ENCODE data around the gene NOVA2. TPM values are rescaled to one million over a fixed set of nuclear protein-coding genes. Genes with fewer than 3 reads are reported as not detected.

NOVA2 gene
- total RNA-seq, 1 experiment from 2014 or later: not detected

DNA sequence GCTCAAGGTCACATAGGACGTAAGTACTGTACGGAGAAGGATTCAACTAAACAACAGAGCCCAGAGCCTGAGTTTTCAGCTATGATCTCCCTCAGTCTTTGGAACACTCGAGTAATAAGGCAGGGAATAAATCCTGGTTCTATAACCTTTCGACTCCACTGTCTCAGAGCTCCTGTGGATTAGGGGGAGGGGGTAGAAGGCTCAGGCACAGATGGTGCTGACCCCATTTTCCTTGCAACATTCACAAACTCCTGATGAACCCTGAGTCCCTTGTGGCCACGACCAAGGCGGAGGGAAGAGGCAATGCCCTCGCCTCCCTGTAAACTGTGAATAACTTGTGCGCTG lies 21.4 kb downstream of the NOVA2 start:
- Histone ChIP-seq H3K27me3 (replicated peaks; ENCODE audit: insufficient read depth, low read depth, low read length, poor library complexity) (peaks cover 9% of the 10 kb centered on the region), H3K4me1 (ENCODE audit: insufficient read depth, low read length, poor library complexity, severe bottlenecking) (peaks cover 6% of the 10 kb centered on the region), H3K9me3 (ENCODE audit: low read depth, low read length, poor library complexity, severe bottlenecking) (no peaks in the 10 kb centered on the region), H3K4me3 (ENCODE audit: low read depth, low read length, poor library complexity, severe bottlenecking) (no peak overlapping the region), H3K27ac (ENCODE audit: low read depth, low read length, poor library complexity, severe bottlenecking) (no peak overlapping the region), H3K36me3 (ENCODE audit: insufficient read depth, low read length, poor library complexity, severe bottlenecking) (no peaks in the 10 kb centered on the region)
- POLR2A ChIA-PET (ENCODE audit: low non-redundant PET): no interaction called here
- DNase-seq (ENCODE audit: low spot score): no peak
- intact Hi-C loops (cut with micrococcal nuclease; ENCODE audit: unreplicated experiment): no loop called here
- CTCF ChIA-PET: no interaction called here
- TF ChIP-seq EZH2 (IDR thresholded peaks at IDR 0.05; ENCODE audit: borderline replicate concordance, low read depth, low read length, poor library complexity, severe bottlenecking): no peak
- TF ChIP-seq, protein P1, sequence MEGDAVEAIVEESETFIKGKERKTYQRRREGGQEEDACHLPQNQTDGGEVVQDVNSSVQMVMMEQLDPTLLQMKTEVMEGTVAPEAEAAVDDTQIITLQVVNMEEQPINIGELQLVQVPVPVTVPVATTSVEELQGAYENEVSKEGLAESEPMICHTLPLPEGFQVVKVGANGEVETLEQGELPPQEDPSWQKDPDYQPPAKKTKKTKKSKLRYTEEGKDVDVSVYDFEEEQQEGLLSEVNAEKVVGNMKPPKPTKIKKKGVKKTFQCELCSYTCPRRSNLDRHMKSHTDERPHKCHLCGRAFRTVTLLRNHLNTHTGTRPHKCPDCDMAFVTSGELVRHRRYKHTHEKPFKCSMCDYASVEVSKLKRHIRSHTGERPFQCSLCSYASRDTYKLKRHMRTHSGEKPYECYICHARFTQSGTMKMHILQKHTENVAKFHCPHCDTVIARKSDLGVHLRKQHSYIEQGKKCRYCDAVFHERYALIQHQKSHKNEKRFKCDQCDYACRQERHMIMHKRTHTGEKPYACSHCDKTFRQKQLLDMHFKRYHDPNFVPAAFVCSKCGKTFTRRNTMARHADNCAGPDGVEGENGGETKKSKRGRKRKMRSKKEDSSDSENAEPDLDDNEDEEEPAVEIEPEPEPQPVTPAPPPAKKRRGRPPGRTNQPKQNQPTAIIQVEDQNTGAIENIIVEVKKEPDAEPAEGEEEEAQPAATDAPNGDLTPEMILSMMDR (conservative IDR thresholded peaks at IDR 0.05; ENCODE audit: low read depth, low read length): no peak
- no TSS peak for BruUV-seq (replicated peaks)

DNA sequence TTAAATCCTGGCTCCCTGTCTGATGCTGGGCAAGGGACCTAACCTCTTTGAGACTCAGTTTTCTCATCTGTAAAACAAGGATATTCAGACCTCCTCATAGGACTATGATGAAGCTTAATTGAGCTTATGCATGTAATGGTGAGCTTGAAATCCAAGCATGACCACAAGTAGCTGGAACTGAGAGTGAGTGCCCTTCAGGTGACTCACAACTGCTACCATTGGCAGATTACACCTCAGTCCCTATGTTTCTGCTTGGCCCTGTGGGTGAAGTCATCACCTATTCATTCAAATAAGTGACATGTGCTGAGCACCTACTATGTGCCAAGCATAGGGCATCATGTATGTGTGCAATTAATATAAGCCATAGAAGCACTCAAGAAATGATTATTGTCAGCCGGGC lies 25.7 kb downstream of the NOVA2 start:
- no TSS peak for BruUV-seq (replicated peaks)
- no peak overlapping the region for H3K4me3 ChIP-seq (ENCODE audit: low read depth, low read length, poor library complexity, severe bottlenecking)
- H3K36me3 ChIP-seq (ENCODE audit: insufficient read depth, low read length, poor library complexity, severe bottlenecking): no peaks in the 10 kb centered on the region
- peaks cover 2% of the 10 kb centered on the region for H3K4me1 ChIP-seq (ENCODE audit: insufficient read depth, low read length, poor library complexity, severe bottlenecking)
- no peak for TF ChIP-seq EZH2 (IDR thresholded peaks at IDR 0.05; ENCODE audit: borderline replicate concordance, low read depth, low read length, poor library complexity, severe bottlenecking)
- TF ChIP-seq, protein P1 (conservative IDR thresholded peaks at IDR 0.05; ENCODE audit: low read depth, low read length): no peak
- intact Hi-C loops (cut with micrococcal nuclease; ENCODE audit: unreplicated experiment): no loop called here
- DNase-seq (ENCODE audit: low spot score): no peak
- CTCF ChIA-PET: no interaction called here
- no peaks in the 10 kb centered on the region for H3K9me3 ChIP-seq (ENCODE audit: low read depth, low read length, poor library complexity, severe bottlenecking)
- no peak overlapping the region for H3K27ac ChIP-seq (ENCODE audit: low read depth, low read length, poor library complexity, severe bottlenecking)
- H3K27me3 ChIP-seq (replicated peaks; ENCODE audit: insufficient read depth, low read depth, low read length, poor library complexity): peaks cover 33% of the 10 kb centered on the region
- POLR2A ChIA-PET (ENCODE audit: low non-redundant PET): no interaction called here

DNA sequence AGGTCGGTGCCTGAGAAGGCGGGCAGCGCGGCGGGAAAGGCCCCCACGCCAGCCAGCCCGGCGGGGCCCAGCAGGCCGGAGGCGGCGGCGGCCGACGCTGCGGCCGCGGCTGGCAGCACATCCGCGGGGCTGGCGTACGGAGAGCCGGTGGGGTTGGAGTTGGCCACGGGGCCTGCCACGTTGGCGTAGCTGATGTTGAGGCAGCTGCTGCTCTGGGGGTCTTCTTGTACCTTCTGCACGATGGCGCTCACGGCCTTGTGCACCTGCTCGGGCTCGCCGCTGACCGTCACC lies 33.2 kb downstream of the NOVA2 start:
- no peak overlapping the region for H3K27ac ChIP-seq (ENCODE audit: low read depth, low read length, poor library complexity, severe bottlenecking)
- no peak for DNase-seq (ENCODE audit: low spot score)
- TF ChIP-seq, protein P1 (conservative IDR thresholded peaks at IDR 0.05; ENCODE audit: low read depth, low read length): no peak
- TF ChIP-seq EZH2 (IDR thresholded peaks at IDR 0.05; ENCODE audit: borderline replicate concordance, low read depth, low read length, poor library complexity, severe bottlenecking): no peak
- H3K9me3 ChIP-seq (ENCODE audit: low read depth, low read length, poor library complexity, severe bottlenecking): no peaks in the 10 kb centered on the region
- H3K4me1 ChIP-seq (ENCODE audit: insufficient read depth, low read length, poor library complexity, severe bottlenecking): no peaks in the 10 kb centered on the region
- POLR2A ChIA-PET (ENCODE audit: low non-redundant PET): no interaction called here
- H3K4me3 ChIP-seq (ENCODE audit: low read depth, low read length, poor library complexity, severe bottlenecking): no peak overlapping the region
- BruUV-seq (replicated peaks): no TSS peak
- H3K27me3 ChIP-seq (replicated peaks; ENCODE audit: insufficient read depth, low read depth, low read length, poor library complexity): peaks cover 53% of the 10 kb centered on the region
- intact Hi-C loops (cut with micrococcal nuclease; ENCODE audit: unreplicated experiment): no loop called here
- CTCF ChIA-PET: no interaction called here
- H3K36me3 ChIP-seq (ENCODE audit: insufficient read depth, low read length, poor library complexity, severe bottlenecking): no peaks in the 10 kb centered on the region

All from A673 (cell line).